Sigmoid colon (tissue), 4 donors: ENCODE results near the gene CHAC1.

Source experiments
- POLR2AphosphoS5 ChIP-seq, 4 donors: sonication (generic); formaldehyde crosslinking; IDR thresholded peaks; one replicate each; pipeline ENCODE4 v1.6.1; 2017; ENCODE audit warnings: antibody characterized with exemption in 4 of 4
- TF ChIP-seq, protein P1 (sequence below), 4 experiments: fragments of 450-650 bp in 3 of 4; fragments of 200-600 bp in 1 of 4; IDR thresholded peaks; one replicate each; pipeline ENCODE4 v1.5.1; 2016 to 2019; ENCODE audit warnings: antibody characterized with exemption in 4 of 4, mild to moderate bottlenecking in 3 of 4, moderate library complexity in 2 of 4

DNA sequence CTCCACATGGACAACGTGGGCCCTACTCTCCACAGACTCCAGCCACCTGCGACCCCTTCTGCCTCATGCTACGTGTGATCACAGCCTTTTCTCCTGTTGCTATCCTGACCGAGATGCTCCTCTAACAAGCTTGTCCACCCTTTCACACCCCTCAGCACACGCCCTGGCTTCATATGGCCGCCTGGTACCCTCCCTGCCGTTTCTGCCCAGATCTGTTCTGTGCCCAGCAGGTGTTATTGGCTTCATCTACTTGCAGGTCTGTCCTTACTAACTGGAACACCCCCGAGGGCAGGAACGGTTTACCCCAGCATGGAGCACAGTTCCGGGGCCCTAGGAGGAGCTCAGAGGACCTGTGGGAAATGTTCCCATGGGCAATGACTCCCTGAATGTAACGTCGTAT is 9.9 kb downstream of the CHAC1 start:
- TF ChIP-seq, protein P1, sequence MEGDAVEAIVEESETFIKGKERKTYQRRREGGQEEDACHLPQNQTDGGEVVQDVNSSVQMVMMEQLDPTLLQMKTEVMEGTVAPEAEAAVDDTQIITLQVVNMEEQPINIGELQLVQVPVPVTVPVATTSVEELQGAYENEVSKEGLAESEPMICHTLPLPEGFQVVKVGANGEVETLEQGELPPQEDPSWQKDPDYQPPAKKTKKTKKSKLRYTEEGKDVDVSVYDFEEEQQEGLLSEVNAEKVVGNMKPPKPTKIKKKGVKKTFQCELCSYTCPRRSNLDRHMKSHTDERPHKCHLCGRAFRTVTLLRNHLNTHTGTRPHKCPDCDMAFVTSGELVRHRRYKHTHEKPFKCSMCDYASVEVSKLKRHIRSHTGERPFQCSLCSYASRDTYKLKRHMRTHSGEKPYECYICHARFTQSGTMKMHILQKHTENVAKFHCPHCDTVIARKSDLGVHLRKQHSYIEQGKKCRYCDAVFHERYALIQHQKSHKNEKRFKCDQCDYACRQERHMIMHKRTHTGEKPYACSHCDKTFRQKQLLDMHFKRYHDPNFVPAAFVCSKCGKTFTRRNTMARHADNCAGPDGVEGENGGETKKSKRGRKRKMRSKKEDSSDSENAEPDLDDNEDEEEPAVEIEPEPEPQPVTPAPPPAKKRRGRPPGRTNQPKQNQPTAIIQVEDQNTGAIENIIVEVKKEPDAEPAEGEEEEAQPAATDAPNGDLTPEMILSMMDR (IDR thresholded peaks at IDR 0.05) = no peak
- no peak for TF ChIP-seq POLR2AphosphoS5 (IDR thresholded peaks at IDR 0.05)
